Vagina (tissue), 2 donors: ENCODE measurements around the gene SMIM32.

Experiments
- CTCF ChIP-seq, 3 experiments: fragments of 450-650 bp in 2 of 3; fragments of 200-600 bp in 1 of 3; sonication (generic) in 1 of 3; IDR thresholded peaks; one replicate each; pipeline ENCODE4 v1.5.1; 2017 to 2019; ENCODE audit warnings: antibody characterized with exemption in 3 of 3, mild to moderate bottlenecking in 2 of 3, moderate library complexity in 2 of 3
- POLR2A ChIP-seq, 2 donors: fragments of 450-650 bp; IDR thresholded peaks; one replicate each; pipeline ENCODE4 v1.6.1; 2017; ENCODE audit warnings: antibody characterized with exemption in 2 of 2, mild to moderate bottlenecking in 2 of 2, moderate library complexity in 2 of 2

DNA sequence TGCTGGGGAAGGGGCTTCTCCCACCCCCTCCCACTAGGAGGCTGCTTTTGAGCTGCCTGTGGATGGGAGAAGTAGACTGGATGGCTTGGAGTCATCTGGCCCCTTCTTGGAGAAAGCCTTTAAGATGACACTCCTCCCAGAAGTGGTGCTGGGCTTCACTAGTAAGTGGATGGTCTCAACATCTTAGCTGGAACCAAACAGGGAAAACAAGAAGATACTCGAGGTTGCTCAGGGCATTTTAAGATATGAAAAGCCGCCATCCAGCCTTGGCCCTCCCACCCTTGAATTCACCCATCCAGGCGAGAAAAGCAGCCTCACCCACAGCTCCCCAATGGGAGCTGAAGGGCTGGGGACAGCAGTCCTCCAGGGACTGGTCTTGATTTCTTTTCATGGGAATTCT is 7.8 kb upstream of the SMIM32 start:
- TF ChIP-seq CTCF (IDR thresholded peaks at IDR 0.05) = no peak
- TF ChIP-seq POLR2A (IDR thresholded peaks at IDR 0.05) = no peak
